Pancreas (tissue), 10 donors: ENCODE data around the gene NGRN. TPM values are rescaled to one million over a fixed set of nuclear protein-coding genes. Genes with fewer than 3 reads are reported as not detected.
"Not testable (repeated sequence)": the region's sequence is repeated elsewhere in the genome, so short reads cannot be mapped to it uniquely, and the experiment has no call there.

ENCODE experiments used
- ATAC-seq, 4 donors: fragments of 200-7000 bp; cut with Tn5 transposase; one replicate each; pipeline versions ENCODE4 v1.8.0 to v1.9.1; 2020; ENCODE audit warnings: mild to moderate bottlenecking in 4 of 4, moderate library complexity in 4 of 4
- DNase-seq, 6 donors: peaks; one replicate each; pipeline ENCODE4 v3.0.0-alpha.2; 2020
- FAIRE-seq: peaks from 2 replicates; lab custom pipeline; 2012; peaks lifted over from hg19 to GRCh38; lab: Jason Lieb, UNC
- H3K27ac ChIP-seq, 4 donors: fragments of 200-600 bp; sonication (generic); 1 replicate in 3 of 4; 2 replicates in 1 of 4; pipeline versions ENCODE4 v1.5.0 to v1.8.0; 2020
- H3K27me3 ChIP-seq, 4 donors: fragments of 200-600 bp; one replicate each; pipeline ENCODE4 v1.8.0; 2021
- H3K36me3 ChIP-seq, 3 donors: fragments of 200-600 bp; sonication (generic) in 1 of 3; one replicate each; pipeline versions ENCODE4 v1.5.0 to v1.8.0; 2020 to 2021
- H3K4me1 ChIP-seq, 3 donors: fragments of 200-600 bp; one replicate each; pipeline ENCODE4 v1.8.0; 2021
- H3K4me3 ChIP-seq, 4 donors: fragments of 200-600 bp; sonication (generic) in 2 of 4; one replicate each; pipeline versions ENCODE4 v1.5.0 to v1.8.0; 2020 to 2021
- H3K9me3 ChIP-seq, 4 donors: fragments of 200-600 bp; one replicate each; pipeline ENCODE4 v1.8.0; 2021
- WGBS, 2 donors: extraction: QIAGEN DNeasy Blood & Tissue Kit; methylation state at CpG; one replicate each; pipeline ENCODE4 v1.1.7; 2013; 5-methylcytosine and 5-hydroxymethylcytosine counted together
- intact Hi-C, 3 donors: fragments of 100-400 bp; cut with DNase I; formaldehyde crosslinking; loops; one replicate each; pipeline versions ENCODE4 v1.11.1 to v1.14.2; 2022
- polyA plus RNA-seq, 2 donors: library from polyadenylated mRNA; stranded (reverse); fragments of 200-250 nt; gene quantifications; one replicate each; pipeline ENCODE4 v1.2.3, GENCODE V29; 2013
- total RNA-seq, 6 donors: library from RNA; stranded (reverse); fragmentation: NEBNext Ultra II Directional in 4 of 6; extraction: Animal tissue kit (Norgen Biotek cat#: 25700) in 4 of 6; gene quantifications; one replicate each; pipeline versions ENCODE4 v1.2.1 to v1.2.4, GENCODE V29; 2021 to 2023
- TF ChIP-seq, protein P1 (sequence below), 4 donors: fragments of 200-600 bp; sonication (generic) in 3 of 4; IDR thresholded peaks; one replicate each; pipeline versions ENCODE4 v1.5.0 to v1.8.0; 2021; ENCODE audit warnings: antibody characterized with exemption in 4 of 4
- donor health status: healthy with polysubstance abuse.
- donor health status: DM: no; HTN: no; CAD: no; lungs with moderate emphysema.
- donor health status: DM: no; HTN: no; CAD: no.
- donor health status: control.
- donor health status: control.
- donor health status: Bipolar disorder and iron deficiency.
- donor health status: DM: yes; HTN: yes; CAD: no.
- donor health status: DM: no; HTN: no; CAD: no.
- donor health status: DM: no; HTN: no; CAD: no.
- donor health status: DM: yes; HTN: yes; CAD: no.

Gene NGRN
- total and polyA plus RNA-seq, 8 donors, result 19.3 to 46.8 (median 27.1) TPM

DNA sequence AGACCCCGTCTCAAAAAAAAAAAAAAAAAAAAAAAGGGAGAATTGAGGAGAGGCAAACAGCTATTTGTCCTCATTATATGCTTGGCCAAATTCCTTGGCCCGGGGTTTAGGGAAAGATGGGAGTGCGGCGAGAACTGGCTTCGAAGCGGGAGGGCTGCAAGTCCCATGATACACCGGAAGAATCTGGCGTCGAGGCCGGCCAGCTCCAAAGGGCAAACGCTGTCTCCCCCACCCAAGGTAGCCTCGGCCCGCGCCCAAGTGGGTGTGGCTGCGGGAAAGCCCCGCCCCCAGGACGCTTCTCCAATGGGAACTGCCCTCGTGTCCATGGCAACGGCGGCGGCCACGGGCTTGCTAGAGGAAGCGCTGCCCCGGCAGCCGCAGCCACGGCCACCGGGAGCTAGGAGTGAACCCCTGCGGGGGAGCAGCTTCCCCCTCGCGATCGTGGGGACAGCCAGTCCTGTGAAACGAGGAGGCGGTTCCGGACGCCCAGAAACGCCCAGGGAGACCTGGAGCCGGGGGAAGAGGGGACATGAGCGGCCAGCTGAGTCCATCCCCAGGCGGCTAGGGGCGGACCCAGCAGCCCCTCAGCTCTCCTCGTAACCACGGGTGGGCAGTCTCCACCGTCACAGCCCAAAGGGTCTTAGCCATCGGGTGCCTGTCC is 16.1 kb upstream of the NGRN start, which contains the start of gene TTLL13:
TSS of gene TTLL13 (plus strand) at position 354 of the 661 bp plus-strand sequence. CDS start 1,075 bp downstream, outside the sequence.
- DNase-seq (peak; percentile 95 to 100 (median 97)), ATAC-seq (peak; percentile 98 to 100 (median 100)), FAIRE-seq (no peak)
- H3K9me3 ChIP-seq, result no peaks in the 10 kb centered on the region
- no peaks in the 10 kb centered on the region for H3K27me3 ChIP-seq
- 1% methylated on average over 44 of the region's 44 CpGs for WGBS, 2 donors
- TF ChIP-seq, protein P1, sequence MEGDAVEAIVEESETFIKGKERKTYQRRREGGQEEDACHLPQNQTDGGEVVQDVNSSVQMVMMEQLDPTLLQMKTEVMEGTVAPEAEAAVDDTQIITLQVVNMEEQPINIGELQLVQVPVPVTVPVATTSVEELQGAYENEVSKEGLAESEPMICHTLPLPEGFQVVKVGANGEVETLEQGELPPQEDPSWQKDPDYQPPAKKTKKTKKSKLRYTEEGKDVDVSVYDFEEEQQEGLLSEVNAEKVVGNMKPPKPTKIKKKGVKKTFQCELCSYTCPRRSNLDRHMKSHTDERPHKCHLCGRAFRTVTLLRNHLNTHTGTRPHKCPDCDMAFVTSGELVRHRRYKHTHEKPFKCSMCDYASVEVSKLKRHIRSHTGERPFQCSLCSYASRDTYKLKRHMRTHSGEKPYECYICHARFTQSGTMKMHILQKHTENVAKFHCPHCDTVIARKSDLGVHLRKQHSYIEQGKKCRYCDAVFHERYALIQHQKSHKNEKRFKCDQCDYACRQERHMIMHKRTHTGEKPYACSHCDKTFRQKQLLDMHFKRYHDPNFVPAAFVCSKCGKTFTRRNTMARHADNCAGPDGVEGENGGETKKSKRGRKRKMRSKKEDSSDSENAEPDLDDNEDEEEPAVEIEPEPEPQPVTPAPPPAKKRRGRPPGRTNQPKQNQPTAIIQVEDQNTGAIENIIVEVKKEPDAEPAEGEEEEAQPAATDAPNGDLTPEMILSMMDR (IDR thresholded peaks at IDR 0.05), result no peak
- H3K4me3 ChIP-seq, result peak within 1 kb of the TSS; percentile 29 to 56 (median 42)
- intact Hi-C loops, result no loop called here
- H3K27ac ChIP-seq, result peak within 1 kb of the TSS in 1 of 4 donors; percentile 31
- no peaks in the 10 kb centered on the region for H3K36me3 ChIP-seq
- H3K4me1 ChIP-seq, result no peaks in the 10 kb centered on the region

DNA sequence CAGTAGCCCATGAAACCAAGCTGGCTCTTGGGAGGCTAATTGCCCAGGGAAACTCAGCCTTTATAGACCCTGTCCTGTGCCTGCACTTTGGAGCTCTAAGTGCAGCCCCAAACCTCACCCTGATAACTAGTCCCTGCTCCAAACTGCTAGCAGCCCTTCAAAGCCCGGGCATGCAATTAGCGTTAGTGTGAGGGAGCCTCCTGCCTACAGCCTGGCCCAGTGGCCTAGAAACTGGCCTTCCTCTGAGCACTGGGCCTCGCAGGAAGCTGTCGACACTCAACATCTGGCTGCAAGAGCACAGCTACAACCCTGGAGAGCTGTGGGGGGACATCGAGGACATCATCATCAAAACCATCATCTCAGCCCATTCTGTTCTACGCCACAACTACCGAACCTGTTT is 7.7 kb upstream of the NGRN start:
- WGBS, 2 donors, result 81 to 94% methylated on average over 7 of the region's 7 CpGs
- intact Hi-C loops, result no loop called here
- no peaks in the 10 kb centered on the region for H3K4me1 ChIP-seq
- no peaks in the 10 kb centered on the region for H3K36me3 ChIP-seq
- H3K27me3 ChIP-seq, result no peaks in the 10 kb centered on the region
- ATAC-seq (no peak), DNase-seq (no peak), FAIRE-seq (no peak)
- TF ChIP-seq, protein P1 (IDR thresholded peaks at IDR 0.05), result no peak
- no peak overlapping the region for H3K27ac ChIP-seq
- no peaks in the 10 kb centered on the region for H3K9me3 ChIP-seq
- H3K4me3 ChIP-seq, result no peak overlapping the region

DNA sequence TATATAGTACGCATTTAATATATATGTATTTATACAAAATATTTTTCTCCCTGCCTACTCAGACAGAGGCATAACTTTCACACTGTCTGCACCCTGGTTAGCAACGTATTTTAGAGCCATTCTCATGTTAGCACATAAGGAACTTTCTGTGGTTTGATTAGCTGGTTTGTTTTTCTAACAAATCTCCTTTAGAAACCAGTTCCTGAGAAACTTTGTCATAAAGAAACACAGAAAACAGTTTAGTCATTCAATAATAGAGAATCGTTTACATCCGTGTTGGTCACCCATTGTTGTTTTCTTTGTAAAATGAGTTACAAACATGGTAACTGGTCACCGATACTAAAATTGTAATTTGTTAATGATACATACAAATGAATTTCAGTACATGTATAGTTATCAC is 5.9 kb upstream of the NGRN start:
- Histone ChIP-seq H3K36me3 (no peaks in the 10 kb centered on the region), H3K4me1 (no peaks in the 10 kb centered on the region), H3K9me3 (no peaks in the 10 kb centered on the region), H3K27ac (no peak overlapping the region), H3K4me3 (no peak overlapping the region), H3K27me3 (no peaks in the 10 kb centered on the region)
- DNase-seq (no peak), FAIRE-seq (no peak), ATAC-seq (no peak)
- WGBS, 2 donors, result 82 to 88% methylated on average over 5 of the region's 5 CpGs
- TF ChIP-seq, protein P1 (IDR thresholded peaks at IDR 0.05), result no peak
- intact Hi-C loops, result no loop called here

DNA sequence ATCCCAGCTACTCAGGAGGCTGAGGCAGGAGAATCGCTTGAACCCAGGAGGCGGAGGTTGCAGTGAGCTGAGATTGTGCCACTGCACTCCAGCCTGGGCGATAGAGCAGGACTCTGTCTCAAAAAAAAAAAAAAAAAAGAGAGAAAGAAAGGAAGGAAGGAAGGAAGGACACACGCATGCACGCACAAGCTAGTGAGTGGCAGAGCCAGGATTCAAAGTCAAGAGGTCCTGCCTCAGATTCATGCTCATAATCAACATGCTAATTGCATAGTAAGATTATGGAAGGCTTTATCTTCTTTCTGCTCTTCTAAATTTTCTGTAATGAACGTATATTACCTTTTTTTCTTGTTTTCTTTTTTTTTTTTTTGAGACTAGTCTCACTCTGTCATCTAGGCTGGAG is 4.7 kb upstream of the NGRN start:
- H3K9me3 ChIP-seq, H3K27me3 ChIP-seq, H3K27ac ChIP-seq, H3K4me3 ChIP-seq, intact Hi-C loops, ATAC-seq, H3K4me1 ChIP-seq, FAIRE-seq, H3K36me3 ChIP-seq, DNase-seq: not testable (repeated sequence)
- WGBS, 2 donors, result 86 to 93% methylated on average over 6 of the region's 6 CpGs

- 72 to 83% methylated on average over 5 of the region's 5 CpGs for WGBS, 2 donors
- DNase-seq (peak in 1 of 6 donors; percentile 6), FAIRE-seq (no peak), ATAC-seq (no peak)
- Histone ChIP-seq H3K9me3 (no peaks in the 10 kb centered on the region), H3K27me3 (no peaks in the 10 kb centered on the region), H3K4me3 (no peak overlapping the region), H3K4me1 (peaks cover 0 to 7% (median 3%) of the 10 kb centered on the region in 3 donors), H3K36me3 (no peaks in the 10 kb centered on the region), H3K27ac (no peak overlapping the region)
- intact Hi-C loops, result no loop called here
- TF ChIP-seq, protein P1 (IDR thresholded peaks at IDR 0.05), result no peak
Observed at GRCh38 chr15:90261811-90262210, 3.7 kb upstream of the NGRN start.
